ENCODE data around the gene RPP38.

DNA sequence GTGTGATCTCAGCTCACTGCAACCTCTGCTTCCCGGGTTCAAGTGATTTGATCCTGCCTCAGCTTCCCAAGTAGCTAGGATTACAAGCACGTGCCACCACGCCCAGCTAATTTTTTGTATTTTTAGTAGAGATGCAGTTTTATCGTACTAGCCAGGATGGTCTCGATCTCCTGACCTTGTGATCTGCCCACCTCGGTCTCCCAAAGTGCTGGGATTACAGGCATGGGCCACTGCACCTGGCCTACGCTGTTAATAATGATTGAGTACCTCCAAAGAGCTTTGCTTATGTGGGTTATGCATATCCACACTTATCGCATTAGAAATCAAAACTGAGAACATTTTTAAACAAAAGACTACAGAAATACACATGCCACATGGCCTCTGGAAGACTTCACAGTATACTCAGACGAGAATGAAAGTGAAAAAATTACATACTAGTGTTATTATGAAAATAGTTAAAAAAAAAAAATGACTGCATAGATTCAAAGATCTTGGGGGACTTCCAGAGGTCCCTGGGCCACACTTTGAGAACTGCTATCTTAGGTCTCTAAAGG lies 25.4 kb downstream of the RPP38 start:
- TF ChIP-seq, protein P1, sequence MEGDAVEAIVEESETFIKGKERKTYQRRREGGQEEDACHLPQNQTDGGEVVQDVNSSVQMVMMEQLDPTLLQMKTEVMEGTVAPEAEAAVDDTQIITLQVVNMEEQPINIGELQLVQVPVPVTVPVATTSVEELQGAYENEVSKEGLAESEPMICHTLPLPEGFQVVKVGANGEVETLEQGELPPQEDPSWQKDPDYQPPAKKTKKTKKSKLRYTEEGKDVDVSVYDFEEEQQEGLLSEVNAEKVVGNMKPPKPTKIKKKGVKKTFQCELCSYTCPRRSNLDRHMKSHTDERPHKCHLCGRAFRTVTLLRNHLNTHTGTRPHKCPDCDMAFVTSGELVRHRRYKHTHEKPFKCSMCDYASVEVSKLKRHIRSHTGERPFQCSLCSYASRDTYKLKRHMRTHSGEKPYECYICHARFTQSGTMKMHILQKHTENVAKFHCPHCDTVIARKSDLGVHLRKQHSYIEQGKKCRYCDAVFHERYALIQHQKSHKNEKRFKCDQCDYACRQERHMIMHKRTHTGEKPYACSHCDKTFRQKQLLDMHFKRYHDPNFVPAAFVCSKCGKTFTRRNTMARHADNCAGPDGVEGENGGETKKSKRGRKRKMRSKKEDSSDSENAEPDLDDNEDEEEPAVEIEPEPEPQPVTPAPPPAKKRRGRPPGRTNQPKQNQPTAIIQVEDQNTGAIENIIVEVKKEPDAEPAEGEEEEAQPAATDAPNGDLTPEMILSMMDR (IDR thresholded peaks at IDR 0.05; ENCODE audit: insufficient read depth, low read length) = no peak
- TF ChIP-seq, protein P2, sequence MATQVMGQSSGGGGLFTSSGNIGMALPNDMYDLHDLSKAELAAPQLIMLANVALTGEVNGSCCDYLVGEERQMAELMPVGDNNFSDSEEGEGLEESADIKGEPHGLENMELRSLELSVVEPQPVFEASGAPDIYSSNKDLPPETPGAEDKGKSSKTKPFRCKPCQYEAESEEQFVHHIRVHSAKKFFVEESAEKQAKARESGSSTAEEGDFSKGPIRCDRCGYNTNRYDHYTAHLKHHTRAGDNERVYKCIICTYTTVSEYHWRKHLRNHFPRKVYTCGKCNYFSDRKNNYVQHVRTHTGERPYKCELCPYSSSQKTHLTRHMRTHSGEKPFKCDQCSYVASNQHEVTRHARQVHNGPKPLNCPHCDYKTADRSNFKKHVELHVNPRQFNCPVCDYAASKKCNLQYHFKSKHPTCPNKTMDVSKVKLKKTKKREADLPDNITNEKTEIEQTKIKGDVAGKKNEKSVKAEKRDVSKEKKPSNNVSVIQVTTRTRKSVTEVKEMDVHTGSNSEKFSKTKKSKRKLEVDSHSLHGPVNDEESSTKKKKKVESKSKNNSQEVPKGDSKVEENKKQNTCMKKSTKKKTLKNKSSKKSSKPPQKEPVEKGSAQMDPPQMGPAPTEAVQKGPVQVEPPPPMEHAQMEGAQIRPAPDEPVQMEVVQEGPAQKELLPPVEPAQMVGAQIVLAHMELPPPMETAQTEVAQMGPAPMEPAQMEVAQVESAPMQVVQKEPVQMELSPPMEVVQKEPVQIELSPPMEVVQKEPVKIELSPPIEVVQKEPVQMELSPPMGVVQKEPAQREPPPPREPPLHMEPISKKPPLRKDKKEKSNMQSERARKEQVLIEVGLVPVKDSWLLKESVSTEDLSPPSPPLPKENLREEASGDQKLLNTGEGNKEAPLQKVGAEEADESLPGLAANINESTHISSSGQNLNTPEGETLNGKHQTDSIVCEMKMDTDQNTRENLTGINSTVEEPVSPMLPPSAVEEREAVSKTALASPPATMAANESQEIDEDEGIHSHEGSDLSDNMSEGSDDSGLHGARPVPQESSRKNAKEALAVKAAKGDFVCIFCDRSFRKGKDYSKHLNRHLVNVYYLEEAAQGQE (IDR thresholded peaks at IDR 0.05; ENCODE audit: insufficient replicate concordance, low read depth) = no peak
